ENCODE results near the gene FBXW4. TPM values are rescaled to one million over a fixed set of nuclear protein-coding genes. Genes with fewer than 3 reads are reported as not detected.

FBXW4 gene
- total and polyA plus RNA-seq, 9 donors = 38.6 to 86.4 (median 64.4) TPM

DNA sequence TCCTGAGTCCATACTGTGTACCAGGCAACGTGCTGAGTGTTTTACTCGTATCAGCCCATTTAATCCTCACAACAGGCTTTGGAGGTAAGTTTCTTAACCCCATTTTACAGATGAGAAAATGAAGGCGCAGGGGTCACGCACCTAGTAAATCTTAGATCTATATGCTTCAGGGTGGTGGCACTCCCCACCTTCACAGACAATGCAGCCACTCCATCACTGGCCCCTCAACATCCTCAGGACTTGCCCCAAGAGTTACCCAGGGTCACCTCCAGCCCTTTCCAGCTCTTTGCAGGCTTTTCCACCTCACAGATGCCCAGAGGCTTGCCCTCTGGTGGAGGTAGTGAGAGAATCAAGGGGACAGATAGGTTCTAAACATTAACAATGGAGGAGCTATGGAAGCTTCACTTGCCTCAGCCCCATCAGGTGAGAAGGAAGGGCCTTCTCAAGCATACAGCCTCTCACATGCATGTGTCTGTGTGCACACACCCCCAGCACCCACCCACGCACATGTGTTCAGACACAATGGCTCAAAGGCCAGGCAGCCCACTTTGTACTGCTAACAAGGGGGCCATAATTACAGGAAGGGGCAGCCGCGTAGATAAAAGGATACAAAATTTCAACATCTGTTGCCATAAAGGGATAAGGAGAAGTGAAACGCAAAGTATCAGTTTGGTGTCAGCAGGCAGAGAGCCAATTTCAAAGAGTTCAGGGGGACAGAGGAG is 77.7 kb downstream of the FBXW4 start:
- WGBS, 3 donors = 81 to 85% (median 81%) methylated on average over 8 of the region's 8 CpGs

DNA sequence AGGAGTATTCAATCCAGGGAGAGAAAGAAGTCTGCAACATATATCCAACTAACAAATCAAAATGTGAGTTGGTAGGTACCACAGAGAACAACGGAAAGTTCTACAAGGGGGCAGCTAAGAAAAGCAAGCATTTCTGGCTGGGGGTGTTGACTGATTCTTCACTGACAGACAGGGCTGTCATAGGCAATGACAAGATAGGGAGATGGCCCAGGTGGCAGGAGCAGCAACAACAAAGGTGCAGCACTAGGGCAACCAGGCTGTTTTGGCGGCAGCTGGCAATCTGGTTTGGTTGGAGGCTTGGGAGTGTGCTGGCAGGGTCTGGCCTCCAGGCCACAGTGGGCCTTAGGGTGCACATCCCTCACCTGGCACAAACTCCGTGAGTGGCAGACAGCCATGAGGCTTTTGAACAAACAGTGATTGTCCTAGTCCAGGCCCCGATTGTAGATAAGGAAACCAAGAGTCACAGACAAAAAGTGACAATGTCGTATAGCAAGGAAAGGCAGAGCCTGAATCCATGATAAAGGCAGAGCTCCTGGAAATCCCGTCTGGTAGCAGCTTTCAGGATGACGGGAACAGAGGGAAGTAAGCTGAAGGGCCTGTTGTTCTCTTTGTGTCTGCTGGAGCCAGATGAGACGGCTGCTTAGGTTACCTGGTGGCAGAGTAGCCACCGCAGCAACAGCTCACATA is 78.4 kb downstream of the FBXW4 start:
- no peak for DNase-seq
- no peak overlapping the region for H3K4me3 ChIP-seq
- WGBS, 3 donors = 88% methylated on average over 9 of the region's 9 CpGs
- H3K4me1 ChIP-seq (ENCODE audit: insufficient read depth) = no peaks in the 10 kb centered on the region
- H3K27me3 ChIP-seq = no peaks in the 10 kb centered on the region
- TF ChIP-seq EP300 (IDR thresholded peaks at IDR 0.05) = no peak
- TF ChIP-seq, protein P1, sequence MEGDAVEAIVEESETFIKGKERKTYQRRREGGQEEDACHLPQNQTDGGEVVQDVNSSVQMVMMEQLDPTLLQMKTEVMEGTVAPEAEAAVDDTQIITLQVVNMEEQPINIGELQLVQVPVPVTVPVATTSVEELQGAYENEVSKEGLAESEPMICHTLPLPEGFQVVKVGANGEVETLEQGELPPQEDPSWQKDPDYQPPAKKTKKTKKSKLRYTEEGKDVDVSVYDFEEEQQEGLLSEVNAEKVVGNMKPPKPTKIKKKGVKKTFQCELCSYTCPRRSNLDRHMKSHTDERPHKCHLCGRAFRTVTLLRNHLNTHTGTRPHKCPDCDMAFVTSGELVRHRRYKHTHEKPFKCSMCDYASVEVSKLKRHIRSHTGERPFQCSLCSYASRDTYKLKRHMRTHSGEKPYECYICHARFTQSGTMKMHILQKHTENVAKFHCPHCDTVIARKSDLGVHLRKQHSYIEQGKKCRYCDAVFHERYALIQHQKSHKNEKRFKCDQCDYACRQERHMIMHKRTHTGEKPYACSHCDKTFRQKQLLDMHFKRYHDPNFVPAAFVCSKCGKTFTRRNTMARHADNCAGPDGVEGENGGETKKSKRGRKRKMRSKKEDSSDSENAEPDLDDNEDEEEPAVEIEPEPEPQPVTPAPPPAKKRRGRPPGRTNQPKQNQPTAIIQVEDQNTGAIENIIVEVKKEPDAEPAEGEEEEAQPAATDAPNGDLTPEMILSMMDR (IDR thresholded peaks at IDR 0.05) = no peak
- no peak for TF ChIP-seq POLR2A (IDR thresholded peaks at IDR 0.05)
- no peak overlapping the region for H3K27ac ChIP-seq
- H3K36me3 ChIP-seq = no peaks in the 10 kb centered on the region
- intact Hi-C loops (cut with DNase I) = no loop called here
- no peaks in the 10 kb centered on the region for H3K9me3 ChIP-seq

More for the DNA sequence above, 77.7 kb downstream of the FBXW4 start:
- Histone ChIP-seq H3K27me3 (no peaks in the 10 kb centered on the region), H3K4me3 (no peak overlapping the region), H3K4me1 (ENCODE audit: insufficient read depth) (no peaks in the 10 kb centered on the region), H3K27ac (no peak overlapping the region), H3K9me3 (no peaks in the 10 kb centered on the region), H3K36me3 (no peaks in the 10 kb centered on the region)
- intact Hi-C loops (cut with DNase I) = no loop called here
- TF ChIP-seq POLR2A (IDR thresholded peaks at IDR 0.05) (no peak), EP300 (IDR thresholded peaks at IDR 0.05) (no peak)
- TF ChIP-seq, protein P1 (IDR thresholded peaks at IDR 0.05) = no peak
- DNase-seq = no peak

DNA sequence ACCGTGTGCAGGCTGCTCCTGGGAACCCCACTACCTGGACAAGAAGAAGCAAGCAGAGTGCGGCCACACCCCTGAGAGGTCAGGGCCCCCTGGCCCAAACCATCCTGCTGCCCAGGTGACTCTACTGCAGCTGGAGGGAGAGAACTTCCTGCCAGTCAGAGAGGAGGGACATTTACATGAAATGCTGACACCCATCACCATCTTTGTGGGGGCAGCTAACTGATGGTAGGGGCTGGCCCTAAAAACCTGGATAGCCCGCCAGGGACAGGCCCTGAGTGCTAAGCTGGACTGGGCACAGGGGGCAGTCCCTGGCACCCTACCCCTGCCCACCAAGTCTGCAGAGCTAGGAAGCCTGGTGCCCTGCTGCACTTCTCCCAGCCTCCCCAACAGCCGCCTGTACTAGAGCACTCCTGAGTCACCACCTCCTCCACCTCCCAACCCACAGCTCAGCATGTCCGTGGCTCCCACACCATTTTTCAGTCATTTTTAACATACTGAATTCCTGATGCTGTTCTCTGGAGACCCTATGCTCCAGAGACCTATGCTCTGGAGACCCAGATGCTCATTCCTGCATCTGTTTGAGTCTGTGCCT is 79.3 kb downstream of the FBXW4 start:
- 75 to 84% (median 83%) methylated on average over 5 of the region's 5 CpGs for WGBS, 3 donors
- TF ChIP-seq POLR2A (IDR thresholded peaks at IDR 0.05) = no peak
- TF ChIP-seq, protein P1 (IDR thresholded peaks at IDR 0.05) = no peak
- TF ChIP-seq EP300 (IDR thresholded peaks at IDR 0.05) = no peak
- no peak for DNase-seq
- H3K27ac ChIP-seq = no peak overlapping the region
- H3K4me3 ChIP-seq = no peak overlapping the region
- intact Hi-C loops (cut with DNase I) = no loop called here
- no peaks in the 10 kb centered on the region for H3K4me1 ChIP-seq (ENCODE audit: insufficient read depth)
- no peaks in the 10 kb centered on the region for H3K27me3 ChIP-seq
- no peaks in the 10 kb centered on the region for H3K9me3 ChIP-seq
- H3K36me3 ChIP-seq = no peaks in the 10 kb centered on the region

DNA sequence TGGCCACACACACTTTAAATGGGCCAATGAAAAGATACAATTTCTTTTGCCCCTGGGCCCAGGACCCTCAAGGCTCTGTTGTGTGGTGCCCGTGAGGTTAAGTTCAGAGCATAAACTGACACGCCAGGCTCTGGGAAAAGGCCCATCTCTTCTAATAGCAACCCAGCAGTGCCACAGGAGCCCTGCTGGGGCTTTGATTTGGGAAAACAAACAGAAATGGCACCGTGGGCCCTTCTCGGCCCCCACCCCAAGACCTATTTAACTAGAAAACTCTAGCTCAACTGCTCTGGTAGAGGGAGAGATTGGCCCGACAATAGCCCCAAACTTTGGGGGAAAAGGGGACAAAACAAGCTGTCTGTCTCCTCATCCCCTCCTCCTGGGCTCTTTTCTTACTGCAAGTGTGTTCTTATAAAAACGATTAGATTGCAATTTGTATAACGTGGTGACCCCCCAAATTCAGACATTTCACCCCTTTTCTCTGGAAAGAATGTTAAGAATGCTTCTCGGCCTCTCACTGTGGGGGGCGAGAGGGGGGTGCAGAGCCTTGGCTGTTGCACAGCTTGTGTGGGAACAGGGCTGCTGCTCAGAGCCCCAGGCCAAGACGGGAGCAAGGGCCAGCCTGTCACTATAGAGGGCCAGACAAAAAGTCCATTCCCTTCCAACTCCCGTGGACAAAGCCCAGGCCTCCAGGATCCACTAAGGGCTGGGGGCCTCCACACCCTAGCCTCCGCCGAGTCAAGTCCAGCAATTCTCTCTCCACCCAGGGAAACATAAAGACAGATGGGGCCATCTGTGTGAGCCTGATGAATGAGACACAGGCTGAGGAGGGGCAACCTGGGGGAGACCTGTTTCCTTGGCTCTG is 80.1 kb downstream of the FBXW4 start:
- Histone ChIP-seq H3K36me3 (peaks cover 2% of the 10 kb centered on the region), H3K27ac (no peak overlapping the region), H3K4me1 (ENCODE audit: insufficient read depth) (no peaks in the 10 kb centered on the region), H3K4me3 (no peak overlapping the region), H3K27me3 (no peaks in the 10 kb centered on the region), H3K9me3 (no peaks in the 10 kb centered on the region)
- intact Hi-C loops (cut with DNase I) = no loop called here
- no peak for DNase-seq
- TF ChIP-seq, protein P1 (IDR thresholded peaks at IDR 0.05) = no peak
- TF ChIP-seq POLR2A (IDR thresholded peaks at IDR 0.05) (no peak), EP300 (IDR thresholded peaks at IDR 0.05) (no peak)
- WGBS, 3 donors = 51 to 59% (median 56%) methylated on average over 13 of the region's 13 CpGs
